IPS-20b (cell line): Measurements from ENCODE around the gene RAB5B.
"Not testable (repeated sequence)": the region's sequence is repeated elsewhere in the genome, so short reads cannot be mapped to it uniquely, and the experiment has no call there.

Experiments
- H3K27ac ChIP-seq: one replicate; pipeline ENCODE4 v1.5.1; 2013; ENCODE audit warnings: low read length
- H3K27me3 ChIP-seq: 2 replicates; pipeline ENCODE4 v1.6.1; 2013; ENCODE audit warnings: mild to moderate bottlenecking, low read length, inconsistent platforms; ENCODE audit not compliant: insufficient read depth
- H3K36me3 ChIP-seq: 2 replicates; pipeline ENCODE4 v1.6.1; 2013; ENCODE audit warnings: low read depth, mild to moderate bottlenecking, inconsistent platforms, low read length, moderate library complexity; ENCODE audit not compliant: insufficient read depth
- H3K4me1 ChIP-seq: 2 replicates; pipeline ENCODE4 v1.6.1; 2013; ENCODE audit warnings: mild to moderate bottlenecking, control low read depth, inconsistent platforms, low read length, moderate library complexity; ENCODE audit not compliant: insufficient read depth
- H3K4me3 ChIP-seq: 2 replicates; pipeline ENCODE4 v1.5.1; 2013; ENCODE audit warnings: mild to moderate bottlenecking, low read length, inconsistent platforms
- H3K9ac ChIP-seq: 2 replicates; pipeline ENCODE4 v1.6.1; 2013; ENCODE audit warnings: low read depth, mild to moderate bottlenecking, inconsistent platforms, low read length, moderate library complexity
- H3K9me3 ChIP-seq: 2 replicates; pipeline ENCODE4 v1.6.1; 2013; ENCODE audit warnings: mild to moderate bottlenecking, low read depth, low read length, inconsistent platforms; ENCODE audit not compliant: insufficient read depth

Gene RAB5B

DNA sequence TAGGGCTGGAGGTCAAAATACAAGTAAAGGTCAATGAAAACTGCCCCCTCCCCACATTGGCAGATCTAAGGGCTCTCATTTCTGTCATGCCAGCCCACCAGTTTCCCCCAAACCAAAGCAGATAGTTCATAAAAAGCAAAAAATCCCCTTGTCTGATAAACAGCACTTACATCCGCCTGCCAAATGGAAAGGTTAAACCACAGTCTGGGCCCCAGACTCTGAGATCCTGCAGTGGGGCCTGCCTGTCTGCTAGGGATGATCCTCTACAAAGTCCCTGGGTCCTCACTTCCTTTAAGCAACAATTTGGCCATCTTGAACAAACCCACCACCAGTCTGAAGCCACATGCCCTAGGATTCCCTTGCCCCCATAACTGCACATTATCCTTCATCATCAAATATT, 58.1 kb downstream of the RAB5B start:
- H3K9ac ChIP-seq: no peak overlapping the region
- no peaks in the 10 kb centered on the region for H3K4me1 ChIP-seq
- H3K27me3 ChIP-seq: no peaks in the 10 kb centered on the region
- H3K36me3 ChIP-seq: peaks cover 79% of the 10 kb centered on the region
- no peaks in the 10 kb centered on the region for H3K9me3 ChIP-seq
- no peak overlapping the region for H3K4me3 ChIP-seq
- H3K27ac ChIP-seq: no peak overlapping the region

DNA sequence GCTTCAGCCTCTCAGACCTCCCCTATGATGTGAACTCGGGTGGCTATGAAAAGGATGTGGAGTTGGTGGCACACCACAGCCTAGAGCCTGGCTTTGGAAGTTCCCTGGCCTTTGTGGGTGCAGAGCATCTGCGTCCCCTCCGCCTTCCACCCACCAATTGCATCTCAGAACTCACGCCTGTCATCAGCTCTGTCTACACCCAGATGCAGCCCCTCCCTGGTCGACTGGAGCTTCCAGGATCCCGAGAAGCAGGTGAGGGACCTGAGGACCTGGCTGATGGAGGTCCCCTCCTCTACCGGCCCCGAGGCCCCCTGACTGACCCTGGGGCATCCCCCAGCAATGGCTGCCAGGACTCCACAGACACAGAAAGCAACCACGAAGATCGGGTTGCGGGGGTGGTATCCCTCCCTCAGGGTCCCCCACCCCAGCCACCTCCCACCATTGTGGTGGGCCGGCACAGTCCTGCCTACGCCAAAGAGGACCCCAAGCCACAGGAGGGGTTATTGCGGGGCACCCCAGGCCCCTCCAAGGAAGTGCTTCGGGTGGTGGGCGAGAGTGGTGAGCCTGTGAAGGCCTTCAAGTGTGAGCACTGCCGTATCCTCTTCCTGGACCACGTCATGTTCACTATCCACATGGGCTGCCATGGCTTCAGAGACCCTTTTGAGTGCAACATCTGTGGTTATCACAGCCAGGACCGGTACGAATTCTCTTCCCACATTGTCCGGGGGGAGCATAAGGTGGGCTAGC, 60.9 kb downstream of the RAB5B start:
- Histone ChIP-seq H3K36me3 (peaks cover 67% of the 10 kb centered on the region), H3K4me1 (no peaks in the 10 kb centered on the region), H3K4me3 (no peak overlapping the region), H3K27ac (no peak overlapping the region), H3K27me3 (no peaks in the 10 kb centered on the region), H3K9ac (no peak overlapping the region), H3K9me3 (no peaks in the 10 kb centered on the region)

DNA sequence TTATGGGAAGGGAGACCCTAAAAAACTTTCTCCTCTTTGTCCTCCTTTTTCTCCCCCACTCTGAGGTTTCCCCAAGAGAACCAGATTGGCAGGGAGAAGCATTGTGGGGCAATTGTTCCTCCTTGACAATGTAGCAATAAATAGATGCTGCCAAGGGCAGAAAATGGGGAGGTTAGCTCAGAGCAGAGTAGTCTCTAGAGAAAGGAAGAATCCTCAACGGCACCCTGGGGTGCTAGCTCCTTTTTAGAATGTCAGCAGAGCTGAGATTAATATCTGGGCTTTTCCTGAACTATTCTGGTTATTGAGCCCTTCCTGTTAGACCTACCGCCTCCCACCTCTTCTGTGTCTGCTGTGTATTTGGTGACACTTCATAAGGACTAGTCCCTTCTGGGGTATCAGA, 63.3 kb downstream of the RAB5B start:
- H3K9me3 ChIP-seq: no peaks in the 10 kb centered on the region
- H3K9ac ChIP-seq: peak overlapping the region; percentile 58; the same call in 1 of the 2 replicates
- H3K4me3 ChIP-seq: no peak overlapping the region
- H3K27me3 ChIP-seq: no peaks in the 10 kb centered on the region
- no peak overlapping the region for H3K27ac ChIP-seq
- no peaks in the 10 kb centered on the region for H3K4me1 ChIP-seq
- peaks cover 55% of the 10 kb centered on the region for H3K36me3 ChIP-seq

DNA sequence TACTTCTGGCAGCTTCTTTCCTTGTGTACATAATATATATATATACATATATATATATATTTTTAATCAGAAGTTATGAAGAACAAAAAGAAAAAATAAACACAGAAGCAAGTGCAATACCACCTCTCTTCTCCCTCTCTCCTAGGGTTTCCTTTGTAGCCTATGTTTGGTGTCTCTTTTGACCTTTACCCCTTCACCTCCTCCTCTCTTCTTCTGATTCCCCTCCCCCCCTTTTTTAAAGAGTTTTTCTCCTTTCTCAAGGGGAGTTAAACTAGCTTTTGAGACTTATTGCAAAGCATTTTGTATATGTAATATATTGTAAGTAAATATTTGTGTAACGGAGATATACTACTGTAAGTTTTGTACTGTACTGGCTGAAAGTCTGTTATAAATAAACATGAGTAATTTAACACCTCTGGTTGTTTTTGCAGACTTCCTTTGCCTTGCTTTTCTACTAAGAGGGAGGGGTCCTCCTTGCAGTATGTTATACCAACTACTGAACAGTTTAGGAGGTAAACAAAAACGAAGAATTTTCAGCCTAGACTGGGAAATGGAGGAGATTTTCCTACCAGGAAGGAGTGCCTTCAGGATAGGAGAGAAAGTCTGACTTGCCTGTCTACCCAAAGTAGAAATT, 64.3 kb downstream of the RAB5B start:
- no peak overlapping the region for H3K9ac ChIP-seq
- no peak overlapping the region for H3K27ac ChIP-seq
- H3K36me3 ChIP-seq: peaks cover 52% of the 10 kb centered on the region
- H3K9me3 ChIP-seq: no peaks in the 10 kb centered on the region
- H3K4me1 ChIP-seq: no peaks in the 10 kb centered on the region
- no peaks in the 10 kb centered on the region for H3K27me3 ChIP-seq
- no peak overlapping the region for H3K4me3 ChIP-seq

DNA sequence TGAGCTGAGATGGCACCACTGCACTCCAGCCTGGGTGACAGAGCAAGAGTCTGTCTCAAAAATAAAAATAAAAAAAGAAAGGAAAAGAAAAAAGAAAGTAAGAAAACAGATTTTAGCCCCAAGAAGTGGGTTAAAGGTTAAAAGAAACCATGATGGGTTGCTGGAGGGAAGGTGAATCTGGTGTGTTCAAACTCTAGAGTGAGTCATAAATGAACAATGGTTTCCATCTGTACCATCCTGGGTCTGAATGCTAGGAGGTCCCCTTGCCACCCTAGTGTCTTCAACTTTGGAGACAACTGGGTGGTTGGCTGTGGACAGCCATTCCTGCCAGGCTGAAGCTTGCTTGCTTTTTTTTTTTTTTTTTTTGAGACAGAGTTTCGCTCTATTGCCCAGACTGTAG, 66.3 kb downstream of the RAB5B start:
- no peak overlapping the region for H3K27ac ChIP-seq
- H3K9me3 ChIP-seq: no peaks in the 10 kb centered on the region
- H3K36me3 ChIP-seq: peaks cover 54% of the 10 kb centered on the region
- no peak overlapping the region for H3K9ac ChIP-seq
- H3K4me1 ChIP-seq: 0 out of 2 replicates have a peak, but pooled peaks cover 4% of the 10 kb centered on the region
- no peak overlapping the region for H3K4me3 ChIP-seq
- no peaks in the 10 kb centered on the region for H3K27me3 ChIP-seq

DNA sequence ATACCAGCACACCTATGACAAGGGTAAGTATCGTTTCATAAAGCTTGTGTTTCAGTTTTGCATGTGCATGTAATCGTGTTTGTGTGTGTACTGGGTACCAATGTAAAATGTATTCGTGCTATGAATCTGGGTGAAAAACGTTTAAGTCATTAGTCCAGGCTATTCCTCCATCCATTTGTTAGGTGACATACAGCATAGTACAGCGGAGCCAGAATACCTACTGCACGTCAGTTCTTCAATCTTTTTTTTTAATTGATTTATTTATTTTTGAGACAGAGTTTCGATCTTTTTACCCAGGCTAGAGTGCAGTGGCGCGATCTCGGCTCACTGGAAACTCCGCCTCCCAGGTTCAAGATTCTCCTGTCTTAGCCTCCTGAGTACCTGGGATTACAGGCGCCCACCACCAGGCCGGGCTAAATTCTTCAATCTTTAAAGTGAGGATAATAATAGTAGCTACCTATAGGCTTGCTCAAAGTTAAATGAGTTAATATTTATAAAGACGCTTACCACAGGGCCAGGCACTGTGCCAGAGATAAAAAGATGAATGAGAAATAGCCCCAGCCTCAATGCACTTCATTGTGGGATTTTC, 67.2 kb downstream of the RAB5B start:
- Histone ChIP-seq H3K4me1 (0 out of 2 replicates have a peak, but pooled peaks cover 4% of the 10 kb centered on the region), H3K9ac (peak overlapping the region; percentile 69; the same call in 1 of the 2 replicates), H3K27me3 (no peaks in the 10 kb centered on the region), H3K4me3 (peak overlapping the region; percentile 68), H3K9me3 (no peaks in the 10 kb centered on the region), H3K27ac (peak overlapping the region; percentile 26), H3K36me3 (peaks cover 51% of the 10 kb centered on the region)

DNA sequence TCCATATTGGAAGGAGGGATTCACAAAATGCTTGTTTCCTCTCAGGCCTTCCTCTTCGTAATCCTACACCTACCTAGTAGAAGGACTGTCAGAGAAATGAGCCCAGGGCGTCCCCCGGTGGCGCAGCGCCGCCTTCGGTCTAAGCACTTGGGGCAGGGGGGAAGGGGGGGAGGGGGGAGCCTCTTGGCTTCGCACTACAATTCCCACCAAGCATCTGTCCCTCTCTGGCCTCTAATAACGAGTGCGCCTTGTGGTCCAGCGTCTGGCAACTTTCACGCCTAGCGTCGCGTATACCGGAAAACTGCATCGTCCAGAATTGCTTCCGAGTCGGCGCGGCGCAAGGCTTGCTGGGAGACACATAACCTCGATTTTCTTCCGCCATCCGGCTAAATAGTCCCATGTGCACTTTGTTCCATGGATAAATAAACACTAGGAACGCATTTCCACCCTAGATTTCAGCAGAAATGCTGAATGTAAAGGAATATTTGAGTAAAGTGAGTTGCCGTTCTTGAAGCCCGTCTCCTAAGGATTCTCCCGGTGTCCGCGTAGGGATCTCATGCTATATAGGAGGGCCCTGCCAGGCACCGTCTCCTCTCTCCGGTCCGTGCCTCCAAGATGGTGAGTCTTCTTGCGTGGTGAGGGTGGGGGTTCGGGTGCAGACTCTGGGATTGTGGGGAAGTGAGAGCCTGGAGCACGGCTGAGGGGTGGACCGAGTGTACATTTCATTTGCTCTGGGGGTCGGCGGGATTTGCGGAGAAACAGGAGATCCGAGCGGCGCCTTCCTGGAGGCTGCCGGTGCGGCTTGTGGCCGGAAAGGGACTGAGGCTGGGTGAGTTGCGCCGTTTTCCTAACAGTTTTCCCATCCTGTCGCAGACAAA, 67.9 kb downstream of the RAB5B start, which contains the start of gene RPS26:
Gene RPS26 (plus strand): TSS at position 367 of the 878 bp plus-strand sequence. CDS start 249 bp downstream, at position 616.
- Histone ChIP-seq H3K4me3 (peak within 1 kb of the TSS; percentile 89), H3K9ac (peak within 1 kb of the TSS; percentile 96), H3K9me3 (no peaks in the 10 kb centered on the region), H3K36me3 (peaks cover 45% of the 10 kb centered on the region), H3K27me3 (no peaks in the 10 kb centered on the region), H3K4me1 (0 out of 2 replicates have a peak, but pooled peaks cover 4% of the 10 kb centered on the region), H3K27ac (peak within 1 kb of the TSS; percentile 78)

DNA sequence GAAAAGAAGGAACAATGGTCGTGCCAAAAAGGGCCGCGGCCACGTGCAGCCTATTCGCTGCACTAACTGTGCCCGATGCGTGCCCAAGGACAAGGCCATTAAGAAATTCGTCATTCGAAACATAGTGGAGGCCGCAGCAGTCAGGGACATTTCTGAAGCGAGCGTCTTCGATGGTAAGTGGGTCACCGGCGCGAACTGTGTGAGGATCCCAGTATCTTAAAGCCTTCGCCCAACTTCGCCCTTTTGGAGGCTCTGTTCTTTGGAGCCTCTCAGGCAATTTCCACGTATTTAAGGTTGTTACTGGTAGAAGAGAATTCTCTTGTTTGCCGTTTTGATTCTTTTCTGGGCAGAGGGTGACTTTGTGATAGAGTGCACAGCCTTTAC, 68.5 kb downstream of the RAB5B start:
- not testable (repeated sequence) for H3K4me1 ChIP-seq, H3K27me3 ChIP-seq, H3K9me3 ChIP-seq
- peak overlapping the region; percentile 89 for H3K4me3 ChIP-seq
- peak overlapping the region; percentile 78 for H3K27ac ChIP-seq
- peaks cover 41% of the 10 kb centered on the region for H3K36me3 ChIP-seq
- H3K9ac ChIP-seq: peak overlapping the region; percentile 96

DNA sequence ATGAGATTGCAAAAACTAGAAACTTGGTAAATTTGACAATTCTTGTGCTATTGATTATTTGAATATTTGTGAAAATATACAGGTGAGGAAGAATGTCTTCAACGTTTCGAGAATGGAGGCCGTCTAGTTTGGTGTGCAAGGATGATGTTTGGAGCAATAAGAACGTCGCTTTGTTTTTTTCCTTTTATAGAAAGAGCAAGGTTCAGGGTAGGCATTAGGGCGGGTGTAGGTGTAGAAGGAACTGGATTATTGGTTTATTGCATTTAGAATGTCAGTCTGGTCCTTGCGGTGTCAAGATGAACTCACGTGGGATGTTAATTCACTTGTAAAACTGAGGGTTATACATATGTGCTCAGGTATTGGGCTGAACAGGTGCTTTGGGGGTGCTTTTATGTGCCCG, 69.0 kb downstream of the RAB5B start:
- Histone ChIP-seq H3K27ac (peak overlapping the region; percentile 78), H3K36me3 (peaks cover 38% of the 10 kb centered on the region), H3K9me3 (no peaks in the 10 kb centered on the region), H3K4me3 (peak overlapping the region; percentile 89), H3K9ac (peak overlapping the region; percentile 96), H3K27me3 (no peaks in the 10 kb centered on the region), H3K4me1 (0 out of 2 replicates have a peak, but pooled peaks cover 4% of the 10 kb centered on the region)
